AG09309 (cell line): Measurements from ENCODE around the gene SLK.
A peak's percentile ranks its signal among the peaks of the same experiment; 100 is the strongest.

Experiments
- DNase-seq: peaks from one replicate; pipeline ENCODE4 v3.0.0-alpha.2; 2010; ENCODE audit warnings: low read depth
- H3K4me3 ChIP-seq: 2 replicates; pipeline ENCODE4 v1.5.1; 2011; ENCODE audit warnings: mild to moderate bottlenecking, low read depth, low read length, moderate library complexity; ENCODE audit not compliant: control insufficient read depth
- TF ChIP-seq, protein P1 (sequence below): IDR thresholded peaks from 2 replicates; pipeline ENCODE4 v1.5.1; 2011; ENCODE audit warnings: mild to moderate bottlenecking, low read depth, low read length, inconsistent platforms; ENCODE audit not compliant: insufficient read depth, control insufficient read depth; ENCODE audit errors: missing control alignments

The SLK gene

GRCh38 chr10:103969436-103969835 lies 2.5 kb downstream of the SLK start:
- peak overlapping the region; percentile 81 for H3K4me3 ChIP-seq
- no peak for DNase-seq
- TF ChIP-seq, protein P1, sequence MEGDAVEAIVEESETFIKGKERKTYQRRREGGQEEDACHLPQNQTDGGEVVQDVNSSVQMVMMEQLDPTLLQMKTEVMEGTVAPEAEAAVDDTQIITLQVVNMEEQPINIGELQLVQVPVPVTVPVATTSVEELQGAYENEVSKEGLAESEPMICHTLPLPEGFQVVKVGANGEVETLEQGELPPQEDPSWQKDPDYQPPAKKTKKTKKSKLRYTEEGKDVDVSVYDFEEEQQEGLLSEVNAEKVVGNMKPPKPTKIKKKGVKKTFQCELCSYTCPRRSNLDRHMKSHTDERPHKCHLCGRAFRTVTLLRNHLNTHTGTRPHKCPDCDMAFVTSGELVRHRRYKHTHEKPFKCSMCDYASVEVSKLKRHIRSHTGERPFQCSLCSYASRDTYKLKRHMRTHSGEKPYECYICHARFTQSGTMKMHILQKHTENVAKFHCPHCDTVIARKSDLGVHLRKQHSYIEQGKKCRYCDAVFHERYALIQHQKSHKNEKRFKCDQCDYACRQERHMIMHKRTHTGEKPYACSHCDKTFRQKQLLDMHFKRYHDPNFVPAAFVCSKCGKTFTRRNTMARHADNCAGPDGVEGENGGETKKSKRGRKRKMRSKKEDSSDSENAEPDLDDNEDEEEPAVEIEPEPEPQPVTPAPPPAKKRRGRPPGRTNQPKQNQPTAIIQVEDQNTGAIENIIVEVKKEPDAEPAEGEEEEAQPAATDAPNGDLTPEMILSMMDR: no peak

GRCh38 chr10:103969857-103970627 lies 3.1 kb downstream of the SLK start:
- H3K4me3 ChIP-seq: peak overlapping the region; percentile 81; the same call in 1 of the 2 replicates
- no peak for DNase-seq
- TF ChIP-seq, protein P1: no peak

- TF ChIP-seq, protein P1: no peak
- DNase-seq: no peak
These were observed 8.2 kb downstream of the SLK start for GRCh38 chr10:103975169-103975568.

GRCh38 chr10:103977204-103977603 lies 10.3 kb downstream of the SLK start:
- TF ChIP-seq, protein P1: no peak
- no peak for DNase-seq
- H3K4me3 ChIP-seq: no peak overlapping the region

More at GRCh38 chr10:103975169-103975568, 8.2 kb downstream of the SLK start:
- no peak overlapping the region for H3K4me3 ChIP-seq

DNA sequence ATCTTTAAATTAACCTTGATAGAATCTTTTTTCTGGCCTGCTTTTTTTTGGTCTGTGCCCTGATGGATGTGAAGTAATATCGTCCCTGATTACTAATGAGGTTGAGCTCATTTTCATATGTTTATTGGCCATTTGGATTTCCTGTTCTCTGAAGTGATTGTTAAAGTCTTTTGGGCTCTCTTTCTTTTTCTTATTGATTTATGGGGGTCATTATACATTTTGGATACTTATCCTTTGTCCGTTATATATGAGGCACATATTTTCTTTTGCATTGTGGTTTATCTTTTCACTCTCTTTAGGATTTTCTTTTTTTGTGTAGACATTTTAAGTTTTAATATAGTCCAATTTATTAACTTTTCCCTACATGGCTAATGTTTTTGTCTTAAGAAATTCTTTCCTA lies 12.6 kb downstream of the SLK start:
- DNase-seq: no peak
- TF ChIP-seq, protein P1: no peak
- H3K4me3 ChIP-seq: no peak overlapping the region

GRCh38 chr10:103980288-103980906 lies 13.5 kb downstream of the SLK start:
- TF ChIP-seq, protein P1: no peak
- DNase-seq: no peak
- H3K4me3 ChIP-seq: no peak overlapping the region

DNA sequence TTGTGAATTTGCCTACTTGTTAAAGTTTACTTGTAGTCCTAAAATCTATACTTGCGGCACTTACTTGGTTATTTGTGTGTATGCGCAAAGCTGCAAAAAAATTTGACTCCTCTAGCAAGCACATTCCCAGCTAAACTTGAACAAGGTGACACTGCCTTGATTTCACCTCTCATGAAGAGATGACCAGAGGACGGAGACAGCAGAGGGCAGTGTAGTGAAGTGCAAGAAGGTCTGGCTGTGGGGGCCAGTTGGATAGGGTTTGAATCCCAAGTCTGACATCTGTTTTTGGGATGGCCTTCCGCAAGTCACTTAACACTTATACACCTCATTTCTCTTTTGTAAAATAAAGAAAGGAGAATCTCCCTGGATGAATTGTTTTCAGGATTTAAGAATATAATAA lies 15.7 kb downstream of the SLK start:
- no peak overlapping the region for H3K4me3 ChIP-seq
- TF ChIP-seq, protein P1: no peak
- no peak for DNase-seq
